AML-193 (cell line): Measurements from ENCODE around the gene SUSD5.

Source experiments
- DNase-seq, 2 experiments: peaks; one replicate each; lab custom pipeline; 2025; lab: John Stamatoyannopoulos, UW

Gene SUSD5

DNA sequence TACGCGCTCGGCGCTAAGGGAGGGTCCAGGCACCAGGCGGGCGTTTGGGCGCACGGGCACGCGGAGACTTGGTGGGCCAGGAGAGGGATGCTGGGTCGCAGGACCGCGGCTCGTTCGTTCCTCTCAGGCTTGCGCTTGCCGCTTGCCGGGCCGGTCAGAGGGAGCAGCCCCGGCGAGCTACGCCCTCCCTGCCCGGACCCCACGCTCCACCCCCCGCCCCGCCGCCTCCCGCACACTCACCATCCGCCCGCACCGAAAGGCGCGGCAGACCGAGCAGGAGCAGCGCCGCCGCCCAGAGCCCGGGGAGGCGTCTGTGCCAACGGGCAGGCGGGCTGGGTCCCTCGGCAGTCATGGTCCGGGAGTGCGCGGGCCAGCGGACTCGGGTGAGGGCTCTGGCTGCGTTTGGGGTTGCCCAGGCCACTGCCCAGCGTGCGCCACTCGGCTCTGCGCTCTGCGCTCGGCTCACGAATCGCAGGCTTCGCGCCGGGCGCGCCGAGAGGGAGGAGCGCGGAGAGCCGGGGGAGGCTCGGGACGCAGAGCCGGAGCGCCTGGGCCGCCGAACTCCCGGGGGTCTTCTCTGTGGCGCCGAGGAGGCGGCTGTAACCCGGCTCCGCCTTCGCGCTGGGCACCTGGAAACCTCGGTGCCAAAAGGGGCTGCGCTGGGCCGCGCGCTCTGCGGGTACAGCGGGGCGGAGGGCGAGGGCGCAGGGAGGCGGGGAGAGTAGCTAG lies at the start of gene SUSD5:
TSS of gene SUSD5 (minus strand) at position 365 of the 729 bp plus-strand sequence. CDS start at position 352, 13 bp downstream.
- DNase-seq, result no peak

DNA sequence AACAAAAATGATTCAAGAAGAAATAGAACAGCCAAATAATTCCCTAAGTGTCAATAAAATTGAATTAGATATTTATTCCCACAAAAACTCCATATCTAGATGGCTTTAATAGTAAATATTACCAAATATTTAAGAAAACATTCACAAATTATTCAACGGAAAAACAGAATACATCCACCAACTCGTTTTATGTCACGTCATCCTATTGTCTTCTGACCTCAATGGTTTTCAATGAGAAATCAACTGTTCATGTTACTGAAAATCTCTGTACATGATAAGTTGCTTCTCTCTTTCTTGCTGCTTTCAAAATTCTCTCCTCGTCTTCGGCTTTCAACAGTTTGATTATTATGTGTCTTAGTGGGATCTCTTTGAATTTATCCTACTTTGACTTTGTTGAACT lies 41.5 kb upstream of the SUSD5 start:
- DNase-seq, result no peak

- DNase-seq, result no peak
Observed at GRCh38 chr3:33256249-33256648, 37.6 kb upstream of the SUSD5 start.

DNA sequence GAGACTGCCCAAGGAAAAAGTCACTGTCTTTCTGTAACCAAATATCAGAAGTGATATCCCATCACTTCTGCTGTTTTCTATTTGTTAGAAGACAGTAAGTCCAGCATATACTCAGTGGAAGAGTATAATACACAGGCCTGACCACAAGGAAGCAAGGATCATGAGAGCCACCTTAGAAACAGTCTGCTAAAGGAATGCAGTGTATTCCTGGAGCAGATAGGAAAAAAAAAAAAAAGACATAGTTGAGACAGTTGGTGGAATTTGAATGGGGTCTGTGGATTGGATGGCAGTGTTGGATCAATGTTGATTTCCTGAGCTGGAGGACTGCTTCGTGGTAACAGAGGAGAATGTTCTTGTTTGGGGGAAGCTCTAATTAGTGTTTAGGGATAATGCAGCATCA lies 32.1 kb upstream of the SUSD5 start:
- no peak for DNase-seq

DNA sequence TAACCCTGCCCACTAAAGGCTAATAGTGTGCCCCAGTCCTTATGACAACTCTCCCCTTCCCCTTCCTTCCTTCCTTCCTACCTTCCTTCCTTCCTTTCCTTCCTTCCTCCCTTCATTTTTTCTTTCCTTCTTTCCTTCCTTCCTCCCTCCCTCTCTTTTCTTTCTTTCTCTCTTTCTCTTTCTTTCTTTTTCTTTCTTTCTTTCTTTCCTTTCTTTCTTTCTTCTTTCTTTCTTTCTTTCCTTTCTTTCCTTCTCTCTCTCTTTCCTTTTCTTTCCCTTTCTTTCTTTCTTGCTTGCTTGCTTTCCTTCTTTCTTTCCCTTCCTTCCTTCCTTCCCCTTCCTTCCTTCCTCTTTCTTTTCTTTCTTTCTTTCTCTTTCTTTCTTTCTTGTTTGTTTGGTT lies 28.2 kb upstream of the SUSD5 start:
- DNase-seq, result no peak

DNA sequence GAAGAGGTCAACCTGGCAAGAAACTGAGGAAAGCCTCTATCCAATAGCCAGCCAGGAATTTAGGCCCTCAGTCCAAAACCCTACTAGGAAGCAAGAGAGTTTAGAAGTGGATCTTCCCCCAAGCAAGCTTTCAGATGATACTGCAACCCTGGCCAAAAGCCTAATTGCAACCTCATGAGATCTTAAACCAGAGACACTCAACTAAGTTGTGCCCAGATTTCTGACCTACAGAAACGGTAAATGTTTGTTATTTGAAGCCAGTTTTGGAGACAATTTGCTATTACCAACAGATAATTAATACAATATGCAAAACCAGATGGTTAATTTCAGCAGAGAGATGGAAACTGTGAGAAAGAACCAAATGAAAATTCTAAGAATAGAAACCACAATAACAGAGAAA lies 21.7 kb upstream of the SUSD5 start:
- no peak for DNase-seq

DNA sequence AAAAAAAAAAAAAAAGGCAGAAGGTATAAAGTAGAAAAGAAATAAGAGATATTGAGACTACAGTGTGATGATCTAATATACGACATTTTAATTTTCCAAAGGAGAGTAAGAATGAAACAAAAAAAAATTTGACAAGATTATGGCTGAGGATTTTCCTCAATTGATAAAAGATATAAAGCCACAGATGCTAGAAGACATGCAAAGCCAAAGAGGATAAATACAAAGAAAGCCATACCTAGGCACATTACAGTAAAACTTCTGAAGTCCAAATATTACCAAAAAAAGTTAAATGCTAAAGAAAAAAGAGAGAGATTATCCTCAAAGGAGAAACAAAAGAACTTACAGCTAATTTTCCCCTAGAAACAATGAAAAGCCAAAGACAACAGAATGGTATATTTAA lies 20.3 kb upstream of the SUSD5 start:
- DNase-seq, result no peak

DNA sequence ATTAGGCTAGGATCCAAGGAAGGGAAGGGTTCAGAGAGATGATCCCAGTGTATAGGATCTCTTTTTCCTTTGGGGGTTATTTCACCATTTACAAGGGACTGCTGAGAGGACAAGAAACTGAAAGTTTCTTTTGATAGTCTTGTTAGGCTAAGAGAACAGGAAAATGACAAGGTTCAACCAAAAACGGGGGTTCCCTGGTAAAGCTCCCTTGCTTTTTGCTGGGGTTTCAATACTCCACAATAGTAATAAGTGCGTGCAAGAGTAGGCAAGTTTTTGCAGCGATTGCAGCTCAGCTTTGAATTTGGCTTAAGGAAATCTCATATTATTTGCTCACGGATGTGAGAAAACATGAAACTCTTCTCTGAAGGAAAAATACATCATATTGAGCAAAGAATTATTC lies 18.8 kb upstream of the SUSD5 start:
- no peak for DNase-seq

DNA sequence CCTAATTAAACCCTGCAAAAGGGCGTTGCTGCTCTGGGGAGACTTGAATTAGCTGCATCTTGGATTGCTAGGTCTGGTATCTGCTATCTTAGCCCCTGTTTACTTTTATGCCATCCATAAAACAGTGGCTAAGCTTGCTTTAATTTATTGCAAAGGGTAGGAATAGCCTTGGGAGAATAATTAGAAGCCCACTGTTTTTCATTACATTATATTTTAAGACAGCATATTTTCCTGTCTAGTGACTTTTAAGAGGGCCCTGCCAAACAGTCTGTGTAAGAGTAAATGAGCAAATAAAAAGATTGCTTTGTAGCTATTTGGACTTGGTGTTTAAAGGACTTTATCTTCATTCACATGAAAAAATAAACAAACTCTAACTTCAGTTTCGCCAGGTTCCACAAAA lies 17.4 kb upstream of the SUSD5 start:
- no peak for DNase-seq

- DNase-seq, result no peak
Observed at GRCh38 chr3:33233884-33234283, 15.3 kb upstream of the SUSD5 start.

DNA sequence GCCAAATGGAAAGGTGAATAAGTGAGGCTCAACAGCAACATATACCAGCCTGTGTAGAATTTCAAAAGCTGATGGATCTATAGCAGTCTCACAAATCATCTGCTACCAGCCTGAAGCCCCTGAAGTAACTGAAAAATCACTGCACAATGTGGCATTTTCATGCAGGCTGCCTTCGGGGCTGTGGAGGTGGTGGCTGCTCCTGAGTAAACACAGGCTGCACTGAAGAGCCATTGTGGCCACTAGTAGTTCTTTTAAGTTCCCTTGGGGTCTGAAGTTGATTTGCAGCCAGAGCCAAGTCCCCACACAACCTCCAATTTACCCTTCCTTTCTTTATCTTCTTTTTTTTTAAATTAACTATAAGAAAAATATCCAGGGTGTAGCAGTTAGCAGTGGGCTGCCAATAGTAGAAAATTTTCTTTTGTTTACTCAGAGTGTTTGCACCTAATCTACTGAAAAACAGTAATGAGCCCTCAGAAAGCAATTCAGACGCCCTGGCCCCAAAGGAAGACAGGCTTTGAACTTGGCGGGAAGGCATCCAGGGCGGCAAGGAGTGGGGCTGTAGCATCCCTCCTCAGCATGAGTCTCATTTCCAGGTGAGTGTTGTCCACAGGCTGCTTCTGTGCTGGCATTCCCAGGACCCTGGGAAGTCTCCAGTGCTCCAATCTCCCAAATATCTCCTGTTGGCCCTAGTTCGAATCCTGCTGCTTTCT lies 13.3 kb upstream of the SUSD5 start:
- no peak for DNase-seq

GRCh38 chr3:33229947-33230346 lies 11.3 kb upstream of the SUSD5 start:
- no peak for DNase-seq

DNA sequence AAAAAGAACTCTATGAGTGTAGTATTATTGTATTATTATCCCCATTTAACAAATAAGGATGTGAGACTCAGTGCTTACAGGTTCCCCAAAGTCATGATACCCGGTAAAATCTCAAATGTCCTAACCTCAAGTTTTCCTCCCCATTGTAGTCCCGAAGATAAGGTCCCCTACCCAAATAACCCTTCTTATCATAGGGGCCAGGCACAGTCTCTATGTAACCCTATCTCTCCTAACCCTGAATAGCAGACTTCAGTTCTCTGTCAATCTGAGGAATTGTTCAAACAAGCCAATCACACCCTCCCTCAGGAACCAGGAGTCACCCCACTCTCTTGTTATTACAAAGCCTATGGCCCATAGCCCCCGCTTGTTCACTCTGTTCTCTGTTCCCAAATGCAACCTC lies 10.5 kb upstream of the SUSD5 start:
- no peak for DNase-seq

GRCh38 chr3:33221241-33221640 lies 2.6 kb upstream of the SUSD5 start:
- DNase-seq, result no peak

- DNase-seq, result no peak
Observed at GRCh38 chr3:33219175-33219487, 521 bp upstream of the SUSD5 start.

- DNase-seq, result no peak
Observed at GRCh38 chr3:33217866-33218445, 654 bp downstream of the SUSD5 start.

DNA sequence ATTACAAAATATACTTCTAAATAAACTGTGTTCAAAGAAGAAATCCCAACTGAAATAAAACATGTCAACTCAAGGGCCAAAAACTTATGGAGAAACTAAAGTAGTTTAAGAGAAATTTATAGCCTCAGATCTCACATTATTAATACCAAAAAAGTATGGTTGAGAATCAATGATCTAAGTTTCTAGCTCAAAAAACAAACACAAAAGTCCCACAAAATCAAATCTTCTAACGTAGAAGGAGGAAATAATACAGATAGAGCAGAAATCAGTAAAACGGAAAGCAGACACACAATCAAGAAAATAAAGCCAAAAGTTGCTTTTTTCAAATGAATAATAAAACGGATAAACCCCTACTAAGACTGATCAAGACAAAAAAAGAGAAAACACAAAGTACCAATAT lies 2.9 kb downstream of the SUSD5 start:
- DNase-seq, result no peak

DNA sequence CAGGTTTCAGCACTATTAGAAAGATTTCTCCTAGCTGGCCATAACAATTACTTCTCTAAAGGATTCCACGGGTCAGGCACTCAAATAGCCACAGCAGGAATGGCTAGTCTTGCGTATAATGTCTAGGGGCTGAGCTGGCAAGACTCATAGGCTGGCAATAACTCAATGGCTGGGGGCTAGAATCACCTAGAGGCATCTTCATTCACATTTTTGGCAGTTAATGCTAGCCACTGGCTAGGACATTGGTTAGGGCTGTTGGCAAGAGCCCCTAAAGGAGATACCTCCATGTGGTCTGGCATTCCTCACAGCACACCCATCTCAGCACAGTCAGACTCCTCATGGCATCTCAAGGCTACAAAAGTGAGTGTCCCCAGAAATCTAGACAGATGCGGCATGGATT lies 6.2 kb downstream of the SUSD5 start:
- DNase-seq, result no peak

DNA sequence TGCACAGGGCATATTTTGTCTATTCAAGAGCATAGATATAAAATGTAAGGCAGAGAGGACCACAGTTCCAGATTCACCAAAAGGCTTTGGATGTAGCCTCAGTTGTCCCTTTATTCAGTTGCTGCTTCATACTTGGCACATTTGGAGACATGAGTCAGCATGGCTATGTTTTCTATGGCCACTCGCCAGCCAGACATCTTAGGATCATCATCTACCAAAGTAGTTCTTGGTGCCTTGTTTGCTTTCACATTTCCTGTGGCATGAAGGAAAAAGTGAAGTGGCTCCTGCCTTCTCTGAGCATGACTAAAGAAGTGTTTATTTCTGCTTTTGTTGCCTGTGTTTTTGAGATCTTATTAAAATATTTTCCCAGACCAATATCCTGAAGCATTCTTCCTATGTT lies 7.2 kb downstream of the SUSD5 start:
- no peak for DNase-seq

DNA sequence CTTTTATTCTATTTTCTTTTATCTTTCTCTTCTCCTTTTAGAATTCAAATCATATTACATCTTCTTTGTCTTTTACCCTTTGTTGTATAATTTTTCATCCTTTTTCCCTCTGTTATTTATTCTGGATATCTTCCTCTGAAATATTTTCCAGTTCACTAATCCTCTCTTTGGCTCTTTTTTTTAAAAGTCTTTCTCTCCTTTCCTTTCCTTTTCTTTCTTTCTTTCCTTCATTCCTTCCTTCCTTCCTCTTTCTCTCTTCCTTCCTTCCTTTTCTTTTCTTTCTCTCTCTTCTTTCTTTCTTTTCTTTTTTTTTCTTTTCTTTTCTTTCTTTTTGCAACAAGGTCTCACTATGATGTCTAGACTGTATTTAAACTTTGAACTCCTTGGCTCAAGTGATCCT lies 9.3 kb downstream of the SUSD5 start:
- DNase-seq, result no peak

- no peak for DNase-seq
Observed at GRCh38 chr3:33202711-33203457, 15.7 kb downstream of the SUSD5 start.

GRCh38 chr3:33201195-33201594 lies 17.4 kb downstream of the SUSD5 start:
- no peak for DNase-seq

DNA sequence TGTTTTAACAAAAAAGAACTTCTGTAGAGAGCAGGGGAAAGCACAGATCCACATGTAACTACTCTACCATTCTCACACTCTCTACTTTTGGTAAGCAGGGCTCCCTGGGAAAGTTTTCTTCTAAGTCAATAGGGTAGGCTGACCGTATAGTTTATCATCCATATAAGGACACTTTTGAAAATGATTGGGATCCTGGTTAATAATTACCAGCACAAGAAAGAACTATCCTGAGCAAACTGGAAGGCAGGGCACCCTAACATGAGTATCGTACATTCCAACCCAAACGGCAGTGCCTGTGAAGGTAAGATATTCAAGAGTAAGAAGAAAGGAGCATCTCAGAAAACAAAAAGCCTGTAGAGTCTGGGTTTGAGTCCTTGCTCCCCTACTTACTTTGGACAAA lies 22.1 kb downstream of the SUSD5 start:
- no peak for DNase-seq
